K562 (cell line): ENCODE data around the gene DCTN2. TPM values are rescaled to one million over a fixed set of nuclear protein-coding genes. Genes with fewer than 3 reads are reported as not detected.

ENCODE experiments used
- BRD9 ChIP-seq: fragments of 450-650 bp; IDR thresholded peaks from 2 replicates; pipeline ENCODE4 v1.6.1; 2018; ENCODE audit warnings: low read depth; ENCODE audit not compliant: partially characterized antibody
- CAMTA2 ChIP-seq: fragments of 250-450 bp; sonication (Bioruptor Pico); conservative IDR thresholded peaks from 2 replicates; pipeline ENCODE4 v1.5.1; 2022
- DNMT1 ChIP-seq: fragments of 450-650 bp; IDR thresholded peaks from 2 replicates; pipeline ENCODE4 v1.6.1; 2016; ENCODE audit warnings: antibody characterized with exemption, mild to moderate bottlenecking
- ETV1 ChIP-seq: fragments of 450-650 bp; conservative IDR thresholded peaks from 2 replicates; pipeline ENCODE4 v1.6.1; 2016; ENCODE audit warnings: missing genetic modification characterization, control low read depth, low read depth, missing compliant biosample characterization
- GTF2E2 ChIP-seq: fragments of 200-800 bp; sonication (Bioruptor generic); IDR thresholded peaks from 2 replicates; pipeline ENCODE4 v1.6.1; 2016; ENCODE audit warnings: missing genetic modification characterization, missing compliant biosample characterization
- GTF2F1 ChIP-seq: IDR thresholded peaks from 2 replicates; pipeline ENCODE4 v1.6.1; 2011; ENCODE audit warnings: low read depth, low read length, improper control_type of control experiment
- KDM5B ChIP-seq: fragments of 200-600 bp; sonication (generic); IDR thresholded peaks from 2 replicates; pipeline ENCODE4 v1.6.1; 2012; ENCODE audit warnings: low read depth, mild to moderate bottlenecking, moderate library complexity, low read length, control low read depth, inconsistent platforms; ENCODE audit not compliant: insufficient replicate concordance
- NCOA2 ChIP-seq, 2 experiments: fragments of 450-650 bp; IDR thresholded peaks; 2 replicates each; pipeline ENCODE4 v1.6.1; 2018; ENCODE audit warnings: mild to moderate bottlenecking in 2 of 2, moderate library complexity in 1 of 2; ENCODE audit not compliant: partially characterized antibody in 2 of 2
- NFE2 ChIP-seq: IDR thresholded peaks from 2 replicates; pipeline ENCODE4 v1.6.1; 2014; ENCODE audit warnings: antibody characterized with exemption, low read depth
- NUFIP1 ChIP-seq: fragments of 450-650 bp; IDR thresholded peaks from 2 replicates; pipeline ENCODE4 v1.6.1; 2018; ENCODE audit not compliant: partially characterized antibody
- PHF8 ChIP-seq: fragments of 200-600 bp; sonication (generic); IDR thresholded peaks from 2 replicates; pipeline ENCODE4 v1.6.1; 2012; ENCODE audit warnings: mixed run types, mild to moderate bottlenecking, inconsistent platforms, low read length, moderate library complexity, borderline replicate concordance
- RBM22 ChIP-seq: fragments of 200-400 bp; formaldehyde crosslinking; IDR thresholded peaks from 2 replicates; pipeline ENCODE4 v1.6.1; 2018; ENCODE audit warnings: low read length, low read depth; ENCODE audit not compliant: poor library complexity, severe bottlenecking
- SREBF1 ChIP-seq: fragments of 150-350 bp; IDR thresholded peaks from 2 replicates; pipeline ENCODE4 v1.6.1; 2014; ENCODE audit warnings: antibody characterized with exemption, low read depth, low read length, borderline replicate concordance
- ZNF436 ChIP-seq: fragments of 250-450, 450-650 bp; sonication (Bioruptor Pico); formaldehyde crosslinking; IDR thresholded peaks from 2 replicates; pipeline ENCODE4 v1.7.0; 2020; ENCODE audit warnings: mild to moderate bottlenecking
- polyA plus RNA-seq, 8 experiments: library from polyadenylated mRNA; depleted of rRNA in 4 of 8; stranded (reverse) in 5 of 8; unstranded in 3 of 8; fragments of >200 nt; fragmentation: Nextera tagmentation in 2 of 8; fragmentation: Illumina TruSeq in 1 of 8; extraction: Ambion mirVana in 2 of 8; extraction: Trizol in 1 of 8; gene quantifications; 2 replicates each; pipeline versions ENCODE4 v1.2.1 to v1.2.3, GENCODE V29; 2011 to 2014; ENCODE audit warnings: inconsistent platforms in 1 of 8, missing spikeins in 1 of 8
- total RNA-seq, 7 experiments: library from RNA; depleted of rRNA in 6 of 7; stranded (reverse); fragments of >200 nt in 6 of 7; fragmentation: Illumina TruSeq in 2 of 7; extraction: Trizol in 2 of 7; gene quantifications; 2 replicates each; pipeline versions ENCODE4 v1.2.1 to v1.2.3, GENCODE V29; 2011 to 2021; ENCODE audit warnings: low replicate concordance in 1 of 7
- TF ChIP-seq, protein P1 (sequence below): fragments of 250-450 bp; sonication (Bioruptor Pico); IDR thresholded peaks from 2 replicates; pipeline ENCODE4 v1.9.0; 2021; ENCODE audit warnings: mild to moderate bottlenecking, inconsistent platforms
- TF ChIP-seq, protein P2 (sequence below): sonication (generic); formaldehyde crosslinking; IDR thresholded peaks from 2 replicates; pipeline ENCODE4 v1.8.1; 2023; ENCODE audit warnings: mild to moderate bottlenecking, missing genetic modification reagents
- TF ChIP-seq, protein P3 (sequence below): sonication (generic); formaldehyde crosslinking; IDR thresholded peaks from 2 replicates; pipeline ENCODE4 v1.8.0; 2022; ENCODE audit warnings: mild to moderate bottlenecking, missing genetic modification reagents
- TF ChIP-seq, protein P4 (sequence below): conservative IDR thresholded peaks from 2 replicates; pipeline ENCODE4 v1.6.1; 2011; ENCODE audit warnings: low read depth, mild to moderate bottlenecking, low read length; ENCODE audit not compliant: control insufficient read depth

Gene DCTN2
- total and polyA plus RNA-seq, 9 of the 15 experiments (the other 6 are each of a cell fraction or from before 2014, with no cell fraction given), result 43.6 to 270 (median 125) TPM

DNA sequence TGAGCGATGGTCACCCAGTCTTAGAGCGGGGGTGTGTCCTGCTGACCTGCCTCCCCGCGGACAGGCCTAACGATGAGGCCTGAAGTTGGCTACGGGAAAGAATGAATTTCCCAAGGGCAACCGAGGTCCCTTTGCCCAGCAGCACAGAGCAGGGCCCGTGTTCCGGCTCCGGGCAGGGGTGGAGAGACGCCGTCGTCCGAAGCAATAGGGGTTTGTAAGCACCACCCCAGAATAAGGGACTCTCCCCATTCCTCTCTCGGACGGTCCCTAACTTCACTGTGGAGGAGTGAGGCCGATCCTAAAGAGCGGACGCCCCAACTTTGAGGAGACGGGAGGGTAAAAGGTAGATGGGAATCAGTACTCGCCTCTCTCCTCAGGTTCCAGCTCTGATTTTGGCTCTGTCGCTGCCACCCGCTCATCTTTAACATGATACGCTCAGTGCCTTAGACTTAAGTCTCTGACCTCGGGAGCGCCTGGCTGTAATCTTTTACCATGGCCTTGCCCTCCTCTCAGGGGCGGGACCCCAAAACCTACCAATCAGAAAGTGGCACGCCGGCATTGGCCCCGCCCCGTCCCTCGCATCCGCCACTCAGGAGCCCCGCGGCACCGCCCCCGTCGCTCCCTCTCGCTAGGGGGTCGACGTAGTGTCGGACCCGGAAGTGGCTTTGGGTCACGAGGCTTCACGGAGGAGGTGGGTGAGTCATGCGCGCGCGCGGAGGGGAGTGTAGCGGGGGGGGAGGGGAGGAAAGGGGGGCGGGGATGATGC lies 26.8 kb downstream of the DCTN2 start, which contains the start of gene DDIT3 (continued):
- TF ChIP-seq ETV1, result peak; percentile 24; the same call in 1 of the 2 replicates
- 0 out of 2 replicates have a peak, but pooled peaks have one; percentile 62 for TF ChIP-seq ZNF436 (CRISPR knock-in tag)
- TF ChIP-seq, protein P1, sequence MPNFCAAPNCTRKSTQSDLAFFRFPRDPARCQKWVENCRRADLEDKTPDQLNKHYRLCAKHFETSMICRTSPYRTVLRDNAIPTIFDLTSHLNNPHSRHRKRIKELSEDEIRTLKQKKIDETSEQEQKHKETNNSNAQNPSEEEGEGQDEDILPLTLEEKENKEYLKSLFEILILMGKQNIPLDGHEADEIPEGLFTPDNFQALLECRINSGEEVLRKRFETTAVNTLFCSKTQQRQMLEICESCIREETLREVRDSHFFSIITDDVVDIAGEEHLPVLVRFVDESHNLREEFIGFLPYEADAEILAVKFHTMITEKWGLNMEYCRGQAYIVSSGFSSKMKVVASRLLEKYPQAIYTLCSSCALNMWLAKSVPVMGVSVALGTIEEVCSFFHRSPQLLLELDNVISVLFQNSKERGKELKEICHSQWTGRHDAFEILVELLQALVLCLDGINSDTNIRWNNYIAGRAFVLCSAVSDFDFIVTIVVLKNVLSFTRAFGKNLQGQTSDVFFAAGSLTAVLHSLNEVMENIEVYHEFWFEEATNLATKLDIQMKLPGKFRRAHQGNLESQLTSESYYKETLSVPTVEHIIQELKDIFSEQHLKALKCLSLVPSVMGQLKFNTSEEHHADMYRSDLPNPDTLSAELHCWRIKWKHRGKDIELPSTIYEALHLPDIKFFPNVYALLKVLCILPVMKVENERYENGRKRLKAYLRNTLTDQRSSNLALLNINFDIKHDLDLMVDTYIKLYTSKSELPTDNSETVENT (CRISPR knock-in tag), result peak; percentile 85
- TF ChIP-seq, protein P2, sequence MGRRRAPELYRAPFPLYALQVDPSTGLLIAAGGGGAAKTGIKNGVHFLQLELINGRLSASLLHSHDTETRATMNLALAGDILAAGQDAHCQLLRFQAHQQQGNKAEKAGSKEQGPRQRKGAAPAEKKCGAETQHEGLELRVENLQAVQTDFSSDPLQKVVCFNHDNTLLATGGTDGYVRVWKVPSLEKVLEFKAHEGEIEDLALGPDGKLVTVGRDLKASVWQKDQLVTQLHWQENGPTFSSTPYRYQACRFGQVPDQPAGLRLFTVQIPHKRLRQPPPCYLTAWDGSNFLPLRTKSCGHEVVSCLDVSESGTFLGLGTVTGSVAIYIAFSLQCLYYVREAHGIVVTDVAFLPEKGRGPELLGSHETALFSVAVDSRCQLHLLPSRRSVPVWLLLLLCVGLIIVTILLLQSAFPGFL (CRISPR knock-in tag), result peak; percentile 54; the same call in 1 of the 2 replicates
- TF ChIP-seq, protein P3, sequence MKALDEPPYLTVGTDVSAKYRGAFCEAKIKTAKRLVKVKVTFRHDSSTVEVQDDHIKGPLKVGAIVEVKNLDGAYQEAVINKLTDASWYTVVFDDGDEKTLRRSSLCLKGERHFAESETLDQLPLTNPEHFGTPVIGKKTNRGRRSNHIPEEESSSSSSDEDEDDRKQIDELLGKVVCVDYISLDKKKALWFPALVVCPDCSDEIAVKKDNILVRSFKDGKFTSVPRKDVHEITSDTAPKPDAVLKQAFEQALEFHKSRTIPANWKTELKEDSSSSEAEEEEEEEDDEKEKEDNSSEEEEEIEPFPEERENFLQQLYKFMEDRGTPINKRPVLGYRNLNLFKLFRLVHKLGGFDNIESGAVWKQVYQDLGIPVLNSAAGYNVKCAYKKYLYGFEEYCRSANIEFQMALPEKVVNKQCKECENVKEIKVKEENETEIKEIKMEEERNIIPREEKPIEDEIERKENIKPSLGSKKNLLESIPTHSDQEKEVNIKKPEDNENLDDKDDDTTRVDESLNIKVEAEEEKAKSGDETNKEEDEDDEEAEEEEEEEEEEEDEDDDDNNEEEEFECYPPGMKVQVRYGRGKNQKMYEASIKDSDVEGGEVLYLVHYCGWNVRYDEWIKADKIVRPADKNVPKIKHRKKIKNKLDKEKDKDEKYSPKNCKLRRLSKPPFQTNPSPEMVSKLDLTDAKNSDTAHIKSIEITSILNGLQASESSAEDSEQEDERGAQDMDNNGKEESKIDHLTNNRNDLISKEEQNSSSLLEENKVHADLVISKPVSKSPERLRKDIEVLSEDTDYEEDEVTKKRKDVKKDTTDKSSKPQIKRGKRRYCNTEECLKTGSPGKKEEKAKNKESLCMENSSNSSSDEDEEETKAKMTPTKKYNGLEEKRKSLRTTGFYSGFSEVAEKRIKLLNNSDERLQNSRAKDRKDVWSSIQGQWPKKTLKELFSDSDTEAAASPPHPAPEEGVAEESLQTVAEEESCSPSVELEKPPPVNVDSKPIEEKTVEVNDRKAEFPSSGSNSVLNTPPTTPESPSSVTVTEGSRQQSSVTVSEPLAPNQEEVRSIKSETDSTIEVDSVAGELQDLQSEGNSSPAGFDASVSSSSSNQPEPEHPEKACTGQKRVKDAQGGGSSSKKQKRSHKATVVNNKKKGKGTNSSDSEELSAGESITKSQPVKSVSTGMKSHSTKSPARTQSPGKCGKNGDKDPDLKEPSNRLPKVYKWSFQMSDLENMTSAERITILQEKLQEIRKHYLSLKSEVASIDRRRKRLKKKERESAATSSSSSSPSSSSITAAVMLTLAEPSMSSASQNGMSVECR, result peak; percentile 96
- no peak for TF ChIP-seq NUFIP1
- TF ChIP-seq RBM22, result peak; percentile 99
- TF ChIP-seq PHF8, result peak; percentile 90
- TF ChIP-seq NFE2, result no peak
- TF ChIP-seq SREBF1, result 0 out of 2 replicates have a peak, but pooled peaks have one; percentile 37
- 0 out of 2 replicates have a peak, but pooled peaks have one; percentile 51 for TF ChIP-seq DNMT1
- TF ChIP-seq KDM5B, result peak; percentile 99
- peak in 1 of 2 experiments; percentile 97 for TF ChIP-seq NCOA2 (IDR thresholded peaks at IDR 0.05; ENCODE audit: partially characterized antibody in 2 of 2)
- 0 out of 2 replicates have a peak, but pooled peaks have one; percentile 21 for TF ChIP-seq CAMTA2 (CRISPR knock-in tag)
- peak; percentile 99 for TF ChIP-seq GTF2E2 (tag)
- TF ChIP-seq, protein P4, sequence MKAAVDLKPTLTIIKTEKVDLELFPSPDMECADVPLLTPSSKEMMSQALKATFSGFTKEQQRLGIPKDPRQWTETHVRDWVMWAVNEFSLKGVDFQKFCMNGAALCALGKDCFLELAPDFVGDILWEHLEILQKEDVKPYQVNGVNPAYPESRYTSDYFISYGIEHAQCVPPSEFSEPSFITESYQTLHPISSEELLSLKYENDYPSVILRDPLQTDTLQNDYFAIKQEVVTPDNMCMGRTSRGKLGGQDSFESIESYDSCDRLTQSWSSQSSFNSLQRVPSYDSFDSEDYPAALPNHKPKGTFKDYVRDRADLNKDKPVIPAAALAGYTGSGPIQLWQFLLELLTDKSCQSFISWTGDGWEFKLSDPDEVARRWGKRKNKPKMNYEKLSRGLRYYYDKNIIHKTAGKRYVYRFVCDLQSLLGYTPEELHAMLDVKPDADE, result peak; percentile 30
- peak; percentile 87 for TF ChIP-seq GTF2F1
- no peak for TF ChIP-seq BRD9
